BJ (cell line): ENCODE measurements around the gene CDH11. TPM values are rescaled to one million over a fixed set of nuclear protein-coding genes. Genes with fewer than 3 reads are reported as not detected.

Experiments used
- CTCF ChIA-PET: fragments of 350-600 bp; formaldehyde crosslinking; extraction: SDS; loops from one replicate; lab custom pipeline; 2021; ENCODE audit warnings: antibody characterized with exemption, inconsistent platforms; lab: Yijun Ruan, JAX
- POLR2A ChIA-PET: fragments of 300-600 bp; sonication (Branson Sonifier 250); formaldehyde crosslinking; extraction: SDS; loops from one replicate; lab custom pipeline; 2021; ENCODE audit warnings: antibody characterized with exemption; lab: Charles Lee
- DNase-seq: peaks from one replicate; pipeline ENCODE4 v3.0.0-alpha.2; 2011; ENCODE audit warnings: low read depth
- H3K27me3 ChIP-seq: 2 replicates; pipeline ENCODE4 v1.6.0; 2011; ENCODE audit warnings: low read length; ENCODE audit not compliant: control insufficient read depth, insufficient read depth
- H3K36me3 ChIP-seq: 2 replicates; pipeline ENCODE4 v1.5.1; 2011; ENCODE audit warnings: low read length; ENCODE audit not compliant: control insufficient read depth, insufficient read depth
- H3K4me3 ChIP-seq: 2 replicates; pipeline ENCODE4 v1.5.1; 2011; ENCODE audit warnings: low read depth, mild to moderate bottlenecking, control low read depth, low read length
- CTCF ChIP-seq: IDR thresholded peaks from 2 replicates; pipeline ENCODE4 v1.5.1; 2011; ENCODE audit warnings: low read depth, mild to moderate bottlenecking, control low read depth, inconsistent platforms, low read length, moderate library complexity; ENCODE audit not compliant: insufficient read depth
- polyA plus RNA-seq: library from polyadenylated mRNA; depleted of rRNA; stranded (reverse); fragments of >200 nt; gene quantifications from 2 replicates; pipeline ENCODE4 v1.2.3, GENCODE V29; 2011

Gene CDH11
- polyA plus RNA-seq, 1 experiment, result 589 TPM

DNA sequence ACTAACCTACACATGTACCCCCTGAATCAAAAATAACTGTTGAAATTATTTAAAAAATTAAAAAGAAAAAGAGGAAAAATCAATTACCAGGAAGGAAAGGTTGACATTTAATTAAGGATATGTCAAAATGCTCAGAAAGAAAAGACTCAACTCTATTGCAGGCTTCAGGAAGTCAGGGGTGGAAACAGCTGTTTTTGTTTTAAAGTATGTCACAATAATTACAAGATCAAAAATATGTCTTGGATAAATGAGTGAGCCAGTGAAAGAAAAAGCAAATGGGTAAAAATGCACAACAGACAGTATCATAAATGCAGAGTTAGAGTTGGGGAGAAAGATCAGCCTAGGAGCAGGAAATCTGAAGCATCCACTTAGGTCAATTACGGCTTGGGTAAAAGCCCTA lies 146.0 kb downstream of the CDH11 start:
- Histone ChIP-seq H3K4me3 (no peak overlapping the region), H3K27me3 (no peaks in the 10 kb centered on the region), H3K36me3 (peaks cover 9% of the 10 kb centered on the region)
- POLR2A ChIA-PET, result interaction anchor here (0.7 kb wide), 1 partner anchor 29 kb away, joined by 4 read pairs; no protein-coding TSS in a partner anchor
- CTCF ChIA-PET, result interaction anchor here (0.6 to 1.0 kb wide), 2 partner anchors 11 to 83 kb away, joined by 3 read pairs; no protein-coding TSS in a partner anchor
- TF ChIP-seq CTCF, result no peak
- DNase-seq, result no peak

- ChIA-PET POLR2A (no interaction called here), CTCF (interaction anchor here (1.0 kb wide), 1 partner anchor 9 kb away, joined by 3 read pairs; no protein-coding TSS in a partner anchor)
- Histone ChIP-seq H3K27me3 (no peaks in the 10 kb centered on the region), H3K36me3 (peaks cover 6% of the 10 kb centered on the region), H3K4me3 (no peak overlapping the region)
- TF ChIP-seq CTCF, result no peak
- DNase-seq, result no peak
These were observed 147.5 kb downstream of the CDH11 start for GRCh38 chr16:64974381-64974780.

DNA sequence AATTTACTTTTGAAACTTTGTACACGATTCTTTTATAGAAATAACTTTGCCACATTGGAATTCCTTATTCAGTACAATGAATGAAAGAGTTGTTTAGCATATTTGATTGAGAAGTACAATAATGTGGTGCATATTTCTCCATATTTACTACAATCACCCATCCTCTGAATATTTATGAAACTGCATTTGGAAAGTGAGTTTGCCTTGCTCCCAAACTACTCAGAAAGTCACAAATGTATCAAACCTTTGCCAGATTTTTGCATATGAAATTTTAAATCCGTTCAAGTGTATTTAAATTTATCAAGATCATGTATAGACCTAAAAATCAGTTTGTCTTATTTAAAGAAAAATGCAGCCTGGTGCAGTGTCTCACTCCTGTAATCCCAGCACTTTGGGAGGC lies 148.7 kb downstream of the CDH11 start:
- POLR2A ChIA-PET, result no interaction called here
- Histone ChIP-seq H3K27me3 (no peaks in the 10 kb centered on the region), H3K36me3 (peaks cover 6% of the 10 kb centered on the region), H3K4me3 (no peak overlapping the region)
- no peak for DNase-seq
- CTCF ChIA-PET, result no interaction called here
- TF ChIP-seq CTCF, result no peak

- Histone ChIP-seq H3K36me3 (peaks cover 9% of the 10 kb centered on the region), H3K27me3 (no peaks in the 10 kb centered on the region), H3K4me3 (no peak overlapping the region)
- TF ChIP-seq CTCF, result no peak
- ChIA-PET CTCF (no interaction called here), POLR2A (interaction anchor here (0.6 to 0.7 kb wide), 2 partner anchors 421 to 1085 kb away, joined by 3 to 12 read pairs; no protein-coding TSS in a partner anchor)
- no peak for DNase-seq
These were observed 150.7 kb downstream of the CDH11 start for GRCh38 chr16:64971171-64971570.

GRCh38 chr16:64969221-64969620 lies 152.6 kb downstream of the CDH11 start:
- peaks cover 10% of the 10 kb centered on the region for H3K36me3 ChIP-seq
- no peak for TF ChIP-seq CTCF
- no peak overlapping the region for H3K4me3 ChIP-seq
- no peaks in the 10 kb centered on the region for H3K27me3 ChIP-seq
- no peak for DNase-seq
- CTCF ChIA-PET, result no interaction called here
- POLR2A ChIA-PET, result no interaction called here
